Calu3 (cell line): ENCODE data around the gene CFAP97D2. TPM values are rescaled to one million over a fixed set of nuclear protein-coding genes. Genes with fewer than 3 reads are reported as not detected.

Experiments used
- BruUV-seq: library from RNA; stranded (reverse); fragments of 400-500 nt; replicated peaks from 2 replicates; lab custom pipeline; 2021; lab: Mats Ljungman, UMichigan
- CTCF ChIA-PET: fragments of 300-600 bp; sonication (Branson Sonifier 250); formaldehyde crosslinking; loops from one replicate; lab custom pipeline; 2022; ENCODE audit warnings: antibody characterized with exemption; lab: Charles Lee
- DNase-seq: peaks from one replicate; pipeline ENCODE4 v3.0.0; 2022
- H3K27ac Mint-ChIP-seq: one replicate; pipeline ENCODE4 v1.8.0; 2022; ENCODE audit warnings: mixed read lengths; ENCODE audit not compliant: unreplicated experiment
- H3K27me3 Mint-ChIP-seq: one replicate; pipeline ENCODE4 v1.8.0; 2022; ENCODE audit warnings: mixed read lengths; ENCODE audit not compliant: unreplicated experiment
- H3K36me3 Mint-ChIP-seq: one replicate; pipeline ENCODE4 v1.8.0; 2022; ENCODE audit warnings: mild to moderate bottlenecking, moderate library complexity, mixed read lengths; ENCODE audit not compliant: insufficient read depth, unreplicated experiment
- H3K4me1 Mint-ChIP-seq: one replicate; pipeline ENCODE4 v1.8.0; 2022; ENCODE audit warnings: mild to moderate bottlenecking, low read depth, mixed read lengths; ENCODE audit not compliant: unreplicated experiment
- H3K4me3 Mint-ChIP-seq: one replicate; pipeline ENCODE4 v1.8.0; 2022; ENCODE audit warnings: mild to moderate bottlenecking, low read depth, moderate library complexity, mixed read lengths; ENCODE audit not compliant: unreplicated experiment
- H3K9me3 Mint-ChIP-seq: one replicate; pipeline ENCODE4 v1.8.0; 2022; ENCODE audit warnings: low read depth, mixed read lengths; ENCODE audit not compliant: unreplicated experiment
- CTCF ChIP-seq: fragments of 200-600 bp; IDR thresholded peaks from one replicate; pipeline ENCODE4 v1.8.0; 2022; ENCODE audit warnings: antibody characterized with exemption; ENCODE audit not compliant: unreplicated experiment
- intact Hi-C: fragments of 100-400 bp; cut with micrococcal nuclease; formaldehyde crosslinking; loops from one replicate; pipeline ENCODE4 v1.10.0; 2022; ENCODE audit not compliant: unreplicated experiment
- total RNA-seq: library from RNA; stranded (reverse); gene quantifications from 2 replicates; pipeline ENCODE4 v1.2.3, GENCODE V29; 2022

CFAP97D2 gene
- total RNA-seq, 1 experiment from 2014 or later: not detected

- no peak overlapping the region for H3K27ac Mint-ChIP-seq
- DNase-seq: no peak
- intact Hi-C loops: no loop called here
- H3K9me3 Mint-ChIP-seq: no peaks in the 10 kb centered on the region
- BruUV-seq: no TSS peak
- peaks cover 22% of the 10 kb centered on the region for H3K27me3 Mint-ChIP-seq
- no peak for TF ChIP-seq CTCF
- H3K36me3 Mint-ChIP-seq: no peaks in the 10 kb centered on the region
- CTCF ChIA-PET: no interaction called here
- no peak overlapping the region for H3K4me3 Mint-ChIP-seq
- H3K4me1 Mint-ChIP-seq: no peaks in the 10 kb centered on the region
These were observed 34.9 kb downstream of the CFAP97D2 start for GRCh38 chr13:114213980-114214379.

DNA sequence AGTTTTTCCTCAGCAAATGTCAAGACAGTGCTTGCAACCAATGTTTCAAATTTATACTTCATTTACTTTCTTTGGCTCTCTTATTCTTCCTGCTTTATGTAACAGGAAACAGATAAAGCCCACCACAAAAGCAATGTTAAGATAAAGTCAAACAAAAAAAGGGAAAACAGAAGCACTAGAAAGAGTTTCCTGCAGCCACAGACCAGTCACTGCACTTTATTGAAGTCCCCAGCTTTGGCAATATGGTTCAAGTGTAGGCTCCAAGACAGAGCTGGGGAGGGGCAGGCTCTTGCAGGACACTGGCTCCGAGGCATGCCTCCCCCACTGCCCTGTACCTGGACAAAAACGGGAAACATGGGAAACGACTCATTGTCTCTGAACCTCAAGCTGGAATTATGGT, 40.3 kb downstream of the CFAP97D2 start:
- BruUV-seq: no TSS peak
- no peaks in the 10 kb centered on the region for H3K36me3 Mint-ChIP-seq
- H3K9me3 Mint-ChIP-seq: no peaks in the 10 kb centered on the region
- no peak overlapping the region for H3K27ac Mint-ChIP-seq
- CTCF ChIA-PET: no interaction called here
- no peak for TF ChIP-seq CTCF
- no peak overlapping the region for H3K4me3 Mint-ChIP-seq
- intact Hi-C loops: no loop called here
- no peaks in the 10 kb centered on the region for H3K27me3 Mint-ChIP-seq
- no peak for DNase-seq
- no peaks in the 10 kb centered on the region for H3K4me1 Mint-ChIP-seq

GRCh38 chr13:114222461-114222968, 43.5 kb downstream of the CFAP97D2 start:
- Mint-ChIP-seq H3K4me3 (no peak overlapping the region), H3K4me1 (no peaks in the 10 kb centered on the region), H3K36me3 (no peaks in the 10 kb centered on the region), H3K9me3 (no peaks in the 10 kb centered on the region), H3K27ac (no peak overlapping the region), H3K27me3 (peaks cover 7% of the 10 kb centered on the region)
- no TSS peak for BruUV-seq
- CTCF ChIA-PET: no interaction called here
- TF ChIP-seq CTCF: no peak
- intact Hi-C loops: no loop called here
- no peak for DNase-seq

GRCh38 chr13:114224201-114224600, 45.1 kb downstream of the CFAP97D2 start:
- DNase-seq: no peak
- BruUV-seq: no TSS peak
- CTCF ChIA-PET: no interaction called here
- Mint-ChIP-seq H3K9me3 (no peaks in the 10 kb centered on the region), H3K27ac (no peak overlapping the region), H3K4me3 (no peak overlapping the region), H3K4me1 (no peaks in the 10 kb centered on the region), H3K36me3 (no peaks in the 10 kb centered on the region), H3K27me3 (peaks cover 14% of the 10 kb centered on the region)
- intact Hi-C loops: no loop called here
- no peak for TF ChIP-seq CTCF
